HG03280 (cell line): Measurements from ENCODE around the gene TCF7.
A peak's percentile ranks its signal among the peaks of the same experiment; 100 is the strongest.

Source experiments
- ATAC-seq: cut with Tn5 transposase; IDR thresholded peaks from one replicate; pipeline ENCODE4 v1.9.1; 2021; ENCODE audit warnings: mild to moderate bottlenecking, moderate library complexity; ENCODE audit not compliant: unreplicated experiment

The TCF7 gene

DNA sequence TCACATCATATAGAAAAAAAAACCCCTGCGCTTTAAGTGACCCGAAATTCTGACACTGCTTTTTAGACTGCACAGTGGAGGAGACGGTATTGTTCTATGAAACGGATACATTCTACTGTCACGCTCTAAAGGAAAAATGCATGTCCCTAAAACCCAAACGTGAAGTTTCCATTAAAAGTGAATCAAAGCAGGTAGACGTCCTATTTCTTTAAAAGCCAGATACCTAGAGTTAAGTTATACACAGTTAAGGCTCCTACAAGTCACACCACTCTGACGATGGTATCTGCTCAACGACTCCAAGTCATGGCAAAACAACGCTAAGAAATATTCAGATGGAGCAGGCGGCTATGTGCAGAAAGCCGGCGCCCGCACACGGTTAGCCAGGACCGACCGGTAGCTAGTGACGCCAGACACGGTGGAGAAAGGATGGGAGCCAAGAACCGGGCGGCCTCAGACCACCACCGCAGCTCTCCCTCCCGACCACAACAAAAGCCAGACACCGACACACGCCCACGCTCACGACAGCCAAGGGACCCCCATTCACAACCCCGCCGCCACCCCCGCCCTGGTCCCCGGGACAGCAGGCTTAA is 61.5 kb downstream of the TCF7 start:
- ATAC-seq: peak; percentile 22

DNA sequence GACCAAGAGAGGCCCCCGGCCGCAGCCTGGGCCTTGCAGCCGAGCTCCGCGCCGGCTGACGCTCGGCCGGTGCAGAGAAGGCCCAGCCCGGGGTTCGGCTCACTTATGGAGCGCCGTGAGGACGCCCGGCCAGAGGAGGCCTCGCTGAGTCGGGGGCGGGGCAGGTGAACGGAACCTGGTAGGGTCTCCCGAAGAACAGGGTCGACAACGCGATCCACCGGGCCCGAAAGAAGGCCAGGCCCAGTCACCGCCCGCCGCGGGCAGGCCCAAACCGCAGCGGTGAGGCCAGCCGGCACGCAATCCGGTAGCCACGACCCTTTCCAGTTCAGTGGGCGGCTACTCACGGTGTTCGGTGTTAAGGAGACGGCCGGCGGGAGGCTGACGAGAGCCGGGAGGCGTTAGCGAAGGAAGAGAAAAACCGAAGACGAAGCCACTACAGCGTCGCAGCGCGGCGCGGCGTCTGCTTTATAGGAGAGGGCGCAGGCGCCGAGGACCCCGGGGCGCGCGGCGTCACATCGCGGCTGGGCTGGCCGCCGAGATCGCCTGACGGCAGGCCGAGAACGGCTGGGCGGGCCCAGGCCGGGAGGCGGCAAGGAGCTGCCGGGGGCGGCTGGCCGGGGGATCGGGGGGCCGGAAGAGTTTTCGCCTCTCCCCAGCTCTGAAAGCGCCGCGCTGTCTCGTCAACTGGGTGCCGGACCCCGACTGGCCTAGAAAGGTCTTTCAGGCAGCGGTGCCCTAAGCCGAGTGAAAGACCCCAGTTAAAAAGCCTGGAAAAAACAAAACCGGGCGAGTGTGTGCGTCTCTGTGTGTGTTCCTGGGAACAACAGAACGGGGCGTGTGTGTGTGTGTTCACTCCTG is 62.3 kb downstream of the TCF7 start, which contains the start of gene SKP1:
Gene SKP1, minus strand, starts transcription at position 440 of the 858 bp plus-strand sequence. CDS start 2,928 bp downstream, outside the sequence.
- peak; percentile 76 for ATAC-seq

DNA sequence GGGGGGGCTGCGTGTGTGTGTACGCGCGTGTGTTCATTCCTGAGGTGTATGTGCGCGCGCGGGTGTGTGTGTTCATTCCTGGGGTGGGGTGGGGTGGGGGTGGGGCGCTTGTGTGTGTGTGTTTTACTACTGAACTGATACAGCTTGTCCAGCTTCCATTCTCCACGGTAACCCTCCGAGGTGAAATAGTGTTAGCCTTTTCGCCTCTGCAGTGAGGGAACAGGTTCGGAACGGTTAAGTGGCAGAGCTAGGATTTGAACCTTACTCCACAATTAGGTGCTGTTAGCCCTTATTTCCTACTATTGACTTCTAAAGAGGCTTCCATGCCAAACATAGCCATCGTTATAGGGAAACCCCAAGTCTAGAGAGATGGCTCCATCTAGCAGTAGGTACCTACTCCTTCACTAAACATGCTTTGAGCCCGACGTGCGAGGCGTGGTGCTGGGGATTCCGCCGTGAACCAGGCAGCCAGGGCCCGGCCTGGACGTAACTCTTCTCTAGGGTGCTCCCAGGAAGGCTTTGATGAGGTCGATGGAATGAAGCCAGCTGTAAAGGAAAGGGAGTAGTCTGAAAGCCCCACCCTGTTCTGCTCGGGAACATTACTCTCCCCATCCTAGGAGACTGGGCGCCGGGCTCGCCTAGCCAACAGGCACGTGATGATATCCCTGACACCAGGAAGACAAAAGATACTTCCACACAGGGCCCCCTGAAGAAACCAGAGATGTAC is 63.1 kb downstream of the TCF7 start:
- ATAC-seq: no peak

GRCh38 chr5:134178096-134178419 is 63.6 kb downstream of the TCF7 start:
- no peak for ATAC-seq

- no peak for ATAC-seq
Observed at GRCh38 chr5:134183481-134183880, 69.0 kb downstream of the TCF7 start.

DNA sequence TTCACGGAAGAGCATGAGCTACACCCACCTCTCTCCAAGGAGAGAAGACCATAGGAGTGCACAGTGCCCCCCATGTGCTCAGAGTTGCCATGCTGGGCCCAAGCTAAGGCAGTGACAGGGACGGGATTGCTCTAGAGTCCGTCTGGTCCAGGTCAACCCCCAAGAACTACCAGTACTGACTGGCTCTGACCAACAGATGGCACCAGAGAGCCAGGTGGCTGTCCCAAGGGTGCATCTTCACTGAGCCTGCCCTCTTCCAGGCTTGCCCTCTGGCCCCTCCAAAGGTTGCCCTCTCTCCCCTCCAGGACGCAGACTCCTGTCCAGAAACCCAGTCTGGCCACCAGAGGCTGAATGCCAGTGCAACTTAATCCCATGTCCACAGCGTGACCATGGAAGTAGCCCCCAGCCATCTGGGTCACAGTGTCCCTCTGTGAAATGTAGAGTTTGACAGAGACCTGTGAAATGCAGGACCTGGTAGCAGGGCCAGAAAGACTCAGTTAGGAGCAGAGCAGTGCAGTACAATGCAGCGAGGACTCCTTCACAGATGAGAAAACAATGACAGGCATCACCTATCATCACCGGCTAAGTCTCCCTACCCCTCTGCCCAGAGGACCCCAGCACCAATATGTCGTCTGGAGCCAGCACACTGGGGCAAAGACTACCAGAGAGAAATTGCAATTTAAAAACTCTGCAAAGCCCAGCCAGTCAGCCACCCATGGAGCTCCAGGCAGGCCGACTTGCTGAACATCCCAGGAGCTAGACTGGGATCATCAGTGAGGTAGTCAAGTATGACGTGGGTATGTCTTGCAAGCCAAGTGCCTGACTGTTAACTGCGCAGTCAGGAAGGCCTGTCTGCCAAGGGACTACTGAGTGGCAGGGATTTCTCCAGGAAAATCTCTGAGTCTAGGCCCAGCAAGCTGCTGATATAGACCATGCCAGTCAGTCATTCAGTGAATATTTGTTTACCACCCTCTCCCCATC is 70.0 kb downstream of the TCF7 start:
- peak; percentile 93 for ATAC-seq

- no peak for ATAC-seq
Observed at GRCh38 chr5:134188092-134188491, 73.6 kb downstream of the TCF7 start.

GRCh38 chr5:134189031-134189430 is 74.5 kb downstream of the TCF7 start:
- ATAC-seq: no peak

- ATAC-seq: no peak
Observed at GRCh38 chr5:134195666-134196065, 81.2 kb downstream of the TCF7 start.
